Measurements from ENCODE around the gene IGFBP6.

Gene IGFBP6

GRCh38 chr12:53122961-53123468 lies 25.5 kb downstream of the IGFBP6 start:
- no peak for DNase-seq

GRCh38 chr12:53123578-53124351 lies 26.3 kb downstream of the IGFBP6 start:
- no peak for DNase-seq

GRCh38 chr12:53124352-53124723 lies 26.9 kb downstream of the IGFBP6 start:
- no peak for DNase-seq

GRCh38 chr12:53127169-53127568 lies 29.7 kb downstream of the IGFBP6 start:
- no peak for DNase-seq

GRCh38 chr12:53128780-53129569 lies 31.5 kb downstream of the IGFBP6 start:
- no peak for DNase-seq

GRCh38 chr12:53131844-53132243 lies 34.4 kb downstream of the IGFBP6 start:
- DNase-seq, result no peak

GRCh38 chr12:53133722-53134121 lies 36.3 kb downstream of the IGFBP6 start:
- no peak for DNase-seq

- DNase-seq, result no peak
These were observed 45.9 kb downstream of the IGFBP6 start for GRCh38 chr12:53143355-53143754.

- DNase-seq, result no peak
These were observed 48.2 kb downstream of the IGFBP6 start for GRCh38 chr12:53145383-53146260.

GRCh38 chr12:53147181-53147580 lies 49.7 kb downstream of the IGFBP6 start:
- DNase-seq, result no peak

- no peak for DNase-seq
These were observed 50.2 kb downstream of the IGFBP6 start for GRCh38 chr12:53147653-53148052.

- DNase-seq, result no peak
These were observed 53.6 kb downstream of the IGFBP6 start for GRCh38 chr12:53151039-53151438.
